Subcutaneous adipose tissue (tissue), 4 donors: Measurements from ENCODE around the gene GNG5. TPM values are rescaled to one million over a fixed set of nuclear protein-coding genes. Genes with fewer than 3 reads are reported as not detected.

Experiments
- CTCF ChIP-seq: fragments of 450-650 bp; IDR thresholded peaks from one replicate; pipeline ENCODE4 v1.5.1; 2016; ENCODE audit warnings: low read depth, mild to moderate bottlenecking, control low read depth, antibody characterized with exemption, moderate library complexity
- total RNA-seq, 4 donors: library from RNA; depleted of rRNA; stranded (reverse); fragments of >200 nt; gene quantifications; one replicate each; pipeline ENCODE4 v1.1.0, GENCODE V29; 2016

GNG5 gene
- 100 to 1,000 TPM in 1 of 4 donors, 10 to 100 TPM in 3; 62.1 to 114 (median 81.6) TPM for total RNA-seq

- TF ChIP-seq CTCF = no peak
Measured at GRCh38 chr1:84506002-84506728, at the start of gene GNG5, which contains the start of gene SPATA1. GNG5 (minus strand) TSS chr1:84506581; CDS start chr1:84506091, 490 bp downstream. SPATA1 (plus strand) TSS chr1:84506386; CDS start chr1:84516360, 9,974 bp downstream.

GRCh38 chr1:84550826-84551225 lies 44.4 kb upstream of the GNG5 start:
- TF ChIP-seq CTCF = no peak

GRCh38 chr1:84541679-84542078 lies 35.3 kb upstream of the GNG5 start:
- TF ChIP-seq CTCF = no peak

- no peak for TF ChIP-seq CTCF
Measured at GRCh38 chr1:84540759-84541158, 34.4 kb upstream of the GNG5 start.

GRCh38 chr1:84539972-84540371 lies 33.6 kb upstream of the GNG5 start:
- no peak for TF ChIP-seq CTCF

- TF ChIP-seq CTCF = no peak
Measured at GRCh38 chr1:84538599-84538998, 32.2 kb upstream of the GNG5 start.

GRCh38 chr1:84525779-84526178 lies 19.4 kb upstream of the GNG5 start:
- no peak for TF ChIP-seq CTCF
